H4 (cell line): ENCODE data around the gene DOCK1. TPM values are rescaled to one million over a fixed set of nuclear protein-coding genes. Genes with fewer than 3 reads are reported as not detected.

Experiments used
- DNase-seq: peaks from one replicate; pipeline ENCODE4 v3.0.0-alpha.2; 2015; ENCODE audit warnings: low spot score
- total RNA-seq: library from RNA; depleted of rRNA; stranded (reverse); fragments of >200 nt; shearing (Covaris generic); gene quantifications from 2 replicates; pipeline ENCODE4 v1.2.3, GENCODE V29; 2014

The DOCK1 gene
- total RNA-seq, 1 experiment from 2014 or later = 34.4 TPM

DNA sequence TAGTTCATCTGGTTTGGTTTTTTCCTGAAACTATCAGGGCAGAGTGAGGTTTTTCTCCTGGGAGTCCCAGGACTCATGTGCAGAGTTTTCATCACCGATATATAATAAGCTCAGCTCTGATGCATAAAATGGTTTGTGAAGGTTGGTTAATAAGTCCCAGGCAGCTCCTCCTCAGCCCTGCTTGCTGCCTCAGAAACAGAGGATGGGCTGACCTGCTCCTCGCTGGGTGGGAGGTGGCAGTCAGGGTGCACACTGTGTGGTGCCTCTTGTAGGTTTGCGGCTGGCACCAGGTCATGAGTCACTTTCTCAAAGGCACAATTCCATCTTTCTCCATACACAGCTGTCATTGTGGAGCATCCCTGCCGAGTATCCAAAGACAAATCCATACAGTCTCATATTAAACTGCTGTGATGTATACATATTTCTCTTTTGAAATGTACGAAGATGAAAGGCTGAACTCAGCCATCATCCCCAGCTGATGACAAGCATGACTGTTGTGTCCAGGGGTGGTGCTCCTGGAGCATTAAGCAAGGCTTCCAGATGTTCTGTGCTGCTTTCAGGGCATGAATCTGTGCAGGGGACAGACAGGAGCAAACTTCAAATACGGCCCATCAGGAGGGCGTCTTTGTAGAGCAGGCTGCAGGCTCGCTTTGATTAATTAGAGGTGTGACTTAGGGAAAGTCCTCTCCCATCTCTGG, 518.1 kb downstream of the DOCK1 start:
- no peak for DNase-seq

DNA sequence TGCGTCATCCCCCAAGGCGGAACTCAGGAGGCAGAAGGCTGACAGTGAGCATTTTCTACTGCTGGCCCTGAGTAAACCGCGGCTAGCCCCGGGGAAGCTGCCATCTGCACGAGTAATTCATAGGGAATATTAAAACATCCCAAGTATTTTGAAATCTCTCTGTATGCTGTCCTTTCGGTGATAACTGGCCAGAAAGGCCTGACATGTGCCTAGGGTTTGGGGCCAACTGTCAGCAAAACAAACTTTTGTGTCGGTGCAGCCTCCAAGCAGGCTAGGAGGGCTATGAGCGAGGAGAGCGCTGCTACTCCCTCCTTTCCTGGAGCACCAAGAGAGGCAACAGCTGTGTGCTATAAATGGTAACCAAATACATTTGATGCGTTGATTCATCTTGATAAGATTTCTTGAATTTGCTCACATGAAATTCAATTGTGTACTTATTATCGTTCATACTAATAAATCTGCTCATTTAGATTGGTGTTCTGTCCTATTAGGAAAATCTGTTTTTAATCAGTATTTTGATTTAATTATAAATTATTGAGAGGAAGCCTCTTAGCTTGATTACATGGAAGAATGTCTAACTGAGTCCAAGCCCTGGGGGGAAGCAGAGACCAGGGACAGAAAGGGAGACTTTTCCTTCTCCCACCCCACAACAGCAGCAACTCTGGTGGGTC, 519.5 kb downstream of the DOCK1 start:
- DNase-seq = no peak

DNA sequence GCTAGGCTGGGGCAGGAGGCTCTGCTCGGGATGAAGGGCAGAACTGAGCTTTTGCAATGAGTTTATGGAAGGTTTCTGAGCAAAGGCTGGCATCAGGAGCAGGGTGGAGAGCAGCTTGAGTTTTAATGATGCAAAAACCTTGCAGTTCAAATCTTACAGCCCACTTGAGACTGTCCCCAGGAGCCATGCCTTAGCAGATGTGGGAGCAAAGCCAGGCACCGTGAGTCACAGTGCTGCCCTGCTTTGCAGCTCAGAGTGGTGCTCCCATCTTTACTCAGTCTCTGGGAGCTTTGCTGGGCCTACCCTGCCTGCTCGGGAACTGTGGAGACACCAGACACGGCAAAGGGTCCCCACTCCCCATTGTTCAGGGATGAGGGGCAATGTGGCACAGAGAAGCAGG, 521.5 kb downstream of the DOCK1 start:
- DNase-seq = no peak

- DNase-seq = no peak
These were observed 522.7 kb downstream of the DOCK1 start for GRCh38 chr10:127427926-127428325.

DNA sequence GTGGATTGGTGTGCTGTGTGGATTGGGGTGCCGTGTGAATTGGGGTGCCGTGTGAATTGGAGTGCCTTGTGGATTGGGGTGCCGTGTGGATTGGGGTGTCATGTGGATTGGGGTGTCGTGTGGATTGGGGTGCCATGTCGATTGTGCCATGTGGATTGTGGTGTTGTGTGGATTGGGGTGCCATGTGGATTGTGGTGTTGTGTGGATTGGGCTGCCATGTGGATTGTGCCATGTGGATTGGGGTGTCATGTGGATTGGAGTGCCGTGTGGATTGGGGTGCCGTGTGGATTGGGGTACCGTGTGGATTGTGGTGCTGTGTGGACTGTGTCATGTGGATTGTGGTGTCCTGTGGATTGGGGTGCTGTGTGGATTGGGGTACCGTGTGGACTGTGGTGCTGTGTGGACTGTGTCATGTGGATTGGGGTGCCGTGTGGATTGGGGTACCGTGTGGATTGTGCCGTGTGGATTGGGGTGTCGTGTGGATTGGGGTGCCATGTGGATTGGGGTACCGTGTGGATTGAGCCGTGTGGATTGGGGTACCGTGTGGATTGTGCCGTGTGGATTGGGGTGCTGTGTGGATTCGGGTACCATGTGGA, 523.3 kb downstream of the DOCK1 start:
- DNase-seq = no peak

- no peak for DNase-seq
These were observed 524.5 kb downstream of the DOCK1 start for GRCh38 chr10:127429601-127430312.

GRCh38 chr10:127431525-127431924, 526.3 kb downstream of the DOCK1 start:
- DNase-seq = no peak

DNA sequence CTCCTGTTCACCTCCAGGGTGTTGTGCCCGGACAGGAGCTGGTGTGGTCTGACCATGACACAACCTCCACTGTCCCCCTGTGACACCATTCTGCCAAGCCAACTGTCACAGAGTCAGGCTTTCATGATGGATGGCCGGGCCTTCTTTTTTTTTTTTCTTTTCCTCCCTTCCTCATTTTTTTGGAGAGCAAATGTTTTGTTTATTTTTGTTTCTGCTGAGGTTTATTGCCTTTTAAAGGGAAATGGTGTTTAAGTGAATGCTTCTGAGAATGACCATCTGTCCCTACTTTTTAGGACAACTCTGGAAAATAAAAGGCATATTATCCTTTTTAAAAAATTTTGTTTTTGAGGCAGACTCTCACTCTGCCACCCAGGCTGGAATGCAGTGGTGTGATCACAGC, 528.8 kb downstream of the DOCK1 start:
- no peak for DNase-seq

GRCh38 chr10:127435246-127435645, 530.0 kb downstream of the DOCK1 start:
- DNase-seq = no peak

DNA sequence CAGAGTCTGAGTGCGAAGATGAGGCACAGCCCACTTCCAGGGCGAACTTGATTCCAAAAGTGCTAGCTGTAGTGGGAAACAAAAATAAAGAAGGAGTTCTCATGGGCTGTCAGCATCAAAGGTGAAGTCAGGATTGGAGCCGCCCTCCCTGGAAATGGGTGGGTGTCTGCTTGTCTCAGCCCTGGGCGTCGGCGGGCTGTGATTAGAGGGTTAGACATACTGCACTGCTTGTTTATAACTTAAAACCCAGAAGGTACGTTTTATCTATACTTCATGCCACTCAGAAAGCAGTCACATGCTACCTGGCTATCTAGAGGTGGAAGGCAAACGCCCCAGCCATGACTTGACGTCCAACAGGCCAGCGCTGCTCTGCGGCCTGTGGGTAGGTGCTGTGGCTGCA, 535.1 kb downstream of the DOCK1 start:
- DNase-seq = no peak

DNA sequence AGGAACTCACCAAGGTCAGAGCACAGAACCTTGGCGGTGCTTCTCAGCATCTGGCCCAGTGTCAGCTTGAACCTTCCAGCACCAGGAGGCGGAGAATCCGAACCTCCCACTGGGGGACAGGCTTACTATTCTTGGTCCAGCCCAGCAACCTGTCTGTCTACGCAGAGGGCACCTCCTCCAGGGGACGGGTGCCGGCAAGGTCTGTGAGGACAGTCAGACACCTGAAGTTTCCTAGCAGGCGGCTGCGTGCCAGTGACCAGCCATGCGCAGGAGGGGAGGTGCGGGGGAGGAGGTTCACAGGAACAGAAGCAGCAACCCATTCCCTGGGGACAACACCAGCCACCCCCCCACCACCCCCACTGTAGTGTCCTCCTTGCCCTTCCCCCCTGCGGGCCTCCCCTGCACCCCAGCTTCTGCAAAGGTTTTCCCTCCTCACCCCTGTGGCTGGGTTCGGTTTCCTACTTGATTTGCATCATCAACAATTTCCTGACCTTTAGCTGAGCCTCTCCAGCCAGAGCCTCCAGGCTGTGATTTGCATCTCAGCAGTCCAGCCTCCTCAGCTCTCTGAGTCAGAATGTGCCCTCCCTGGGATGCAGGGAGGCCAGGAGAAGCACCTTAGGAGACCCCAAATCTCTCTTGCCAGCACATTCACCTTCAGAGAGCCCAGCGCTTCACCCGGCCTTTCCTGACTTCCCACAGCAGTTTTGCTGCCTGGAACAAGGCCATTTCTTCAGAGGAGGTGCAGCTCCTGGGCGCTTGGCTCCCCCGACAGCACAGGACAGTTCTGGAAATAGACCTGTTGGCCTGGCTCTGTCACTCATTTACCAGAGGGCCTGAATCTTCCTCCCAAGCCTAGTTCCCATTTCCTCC, 536.4 kb downstream of the DOCK1 start:
- no peak for DNase-seq

- DNase-seq = no peak
These were observed 536.9 kb downstream of the DOCK1 start for GRCh38 chr10:127442220-127442525.

- no peak for DNase-seq
These were observed 538.9 kb downstream of the DOCK1 start for GRCh38 chr10:127444155-127444554.

DNA sequence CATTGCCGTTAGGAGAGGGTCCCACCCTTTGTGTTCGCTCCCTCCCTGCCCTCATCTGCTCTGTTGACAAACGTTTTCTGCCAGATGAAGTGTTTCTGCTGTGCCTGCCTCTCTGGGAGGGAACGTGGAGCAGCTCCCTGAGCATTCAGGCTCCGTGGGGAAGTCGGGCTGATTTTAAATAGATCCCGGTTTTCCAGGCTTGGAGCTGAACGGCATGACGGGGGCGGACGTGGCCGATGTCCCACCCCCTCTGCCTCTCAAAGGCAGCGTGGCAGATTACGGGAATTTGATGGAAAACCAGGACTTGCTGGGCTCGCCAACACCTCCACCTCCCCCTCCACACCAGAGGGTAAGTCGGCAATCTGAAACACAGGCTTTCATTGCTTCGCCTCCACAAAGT, 542.0 kb downstream of the DOCK1 start:
- no peak for DNase-seq

GRCh38 chr10:127449490-127449889, 544.3 kb downstream of the DOCK1 start:
- no peak for DNase-seq

- DNase-seq = no peak
These were observed 545.4 kb downstream of the DOCK1 start for GRCh38 chr10:127450644-127451043.

DNA sequence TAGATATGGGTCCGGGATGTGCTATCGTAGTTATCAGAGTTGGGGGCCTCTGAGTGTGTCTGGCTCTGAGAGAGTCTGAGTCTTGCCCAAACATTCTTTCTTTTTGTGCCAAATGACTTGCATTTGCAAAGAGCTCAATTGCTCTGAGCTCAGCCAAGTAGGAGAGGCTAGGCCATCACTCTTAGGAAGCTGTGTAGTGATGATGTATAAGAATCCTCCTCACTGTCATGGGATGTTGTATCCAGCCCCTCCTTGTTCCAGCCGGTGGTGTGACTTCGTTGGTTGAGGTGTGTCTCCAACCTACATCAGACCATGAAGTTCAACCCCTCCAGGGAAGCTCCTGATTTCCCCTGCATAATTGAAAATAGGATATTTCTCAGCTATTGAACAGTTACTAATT, 546.4 kb downstream of the DOCK1 start:
- DNase-seq = no peak

DNA sequence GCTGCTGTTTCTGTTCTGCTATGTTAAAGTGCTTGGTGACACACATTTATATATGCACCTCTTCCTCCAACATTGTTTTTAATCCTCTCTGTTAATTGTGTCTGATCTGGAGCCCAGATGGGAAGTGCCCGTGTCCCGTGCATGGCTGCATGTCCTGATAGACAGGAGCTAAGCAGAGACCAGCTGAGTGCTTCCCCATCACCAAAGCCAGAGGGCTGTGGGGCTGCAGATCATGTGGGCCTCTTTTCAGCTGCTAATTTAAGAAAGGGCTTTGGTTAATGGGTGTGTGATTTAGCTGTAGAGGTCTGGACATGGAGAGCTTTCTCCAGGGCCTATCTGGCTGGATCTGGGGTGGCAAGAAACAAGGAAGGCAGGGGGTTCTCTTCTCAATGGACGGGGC, 547.3 kb downstream of the DOCK1 start:
- no peak for DNase-seq

GRCh38 chr10:127453706-127454105, 548.5 kb downstream of the DOCK1 start:
- DNase-seq = no peak

DNA sequence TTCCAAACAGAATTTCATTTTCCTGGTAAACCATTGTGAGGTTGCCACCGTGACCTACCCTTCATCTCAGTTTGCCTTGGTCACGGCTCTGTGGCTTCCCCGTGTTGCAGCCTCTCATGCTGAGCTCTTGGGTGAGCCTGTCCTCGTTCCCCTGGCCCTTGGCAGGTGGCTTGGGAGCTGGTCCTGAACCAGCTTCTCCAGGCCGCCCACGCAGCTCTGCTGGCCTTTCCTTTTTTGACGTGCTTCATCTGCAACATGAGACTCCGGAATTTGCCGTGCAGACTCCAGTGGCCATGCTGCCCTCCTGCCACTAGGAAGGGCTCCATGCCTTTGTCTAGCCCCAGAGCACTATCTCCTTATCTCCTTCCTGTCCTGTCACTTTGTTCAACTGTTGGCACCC, 550.9 kb downstream of the DOCK1 start:
- no peak for DNase-seq

GRCh38 chr10:127458016-127458810, 553.0 kb downstream of the DOCK1 start:
- DNase-seq = no peak
